PC-9 (cell line): ENCODE measurements around the gene LETM1. TPM values are rescaled to one million over a fixed set of nuclear protein-coding genes. Genes with fewer than 3 reads are reported as not detected.

Source experiments
- BruUV-seq: library from RNA; stranded (reverse); fragments of 400-500 nt; replicated peaks from 2 replicates; lab custom pipeline; 2021; lab: Mats Ljungman, UMichigan
- CTCF ChIA-PET: fragments of 300-600 bp; sonication (Branson Sonifier 250); formaldehyde crosslinking; loops from one replicate; lab custom pipeline; 2022; ENCODE audit warnings: antibody characterized with exemption; lab: Charles Lee
- POLR2A ChIA-PET: fragments of 300-600 bp; sonication (Branson Sonifier 250); formaldehyde crosslinking; loops from one replicate; lab custom pipeline; 2022; ENCODE audit warnings: antibody characterized with exemption; ENCODE audit not compliant: unreplicated experiment; lab: Charles Lee
- DNase-seq, 2 experiments: peaks; one replicate each; pipeline versions ENCODE4 v3.0.0 to v3.0.0-alpha.2; 2015 to 2022; ENCODE audit warnings: mixed read lengths in 1 of 2
- H2AFZ ChIP-seq: fragments of 200-600 bp; sonication (generic); 2 replicates; pipeline ENCODE4 v1.8.1; 2017; ENCODE audit warnings: antibody characterized with exemption
- H3F3A ChIP-seq: fragments of 200-600 bp; sonication (generic); 2 replicates; pipeline ENCODE4 v1.8.1; 2017; ENCODE audit warnings: antibody characterized with exemption, mild to moderate bottlenecking, low read depth; ENCODE audit not compliant: insufficient read depth
- H3K27ac ChIP-seq: fragments of 200-600 bp; sonication (generic); 2 replicates; pipeline ENCODE4 v1.6.1; 2016; ENCODE audit warnings: mixed run types
- H3K27me3 ChIP-seq: fragments of 200-600 bp; sonication (generic); 2 replicates; pipeline ENCODE4 v1.6.1; 2016; ENCODE audit warnings: low read depth, mixed run types; ENCODE audit not compliant: insufficient read depth
- H3K36me3 ChIP-seq: fragments of 200-600 bp; sonication (generic); 2 replicates; pipeline ENCODE4 v1.6.1; 2016; ENCODE audit warnings: low read depth, mixed run types
- H3K4me1 ChIP-seq: fragments of 200-600 bp; sonication (generic); replicated peaks from 2 replicates; pipeline ENCODE4 v1.6.1; 2016; ENCODE audit warnings: mixed run types; ENCODE audit not compliant: insufficient read depth
- H3K4me2 ChIP-seq: fragments of 200-600 bp; sonication (generic); 2 replicates; pipeline ENCODE4 v1.6.1; 2017; ENCODE audit warnings: mixed run types
- H3K4me3 ChIP-seq: fragments of 200-600 bp; sonication (generic); 2 replicates; pipeline ENCODE4 v1.6.1; 2016; ENCODE audit warnings: mixed run types
- H3K79me2 ChIP-seq: fragments of 200-600 bp; sonication (generic); 2 replicates; pipeline ENCODE4 v1.6.1; 2017; ENCODE audit warnings: low read depth, mixed run types
- H3K9me2 ChIP-seq: fragments of 200-600 bp; sonication (generic); 2 replicates; pipeline ENCODE4 v1.8.1; 2017; ENCODE audit warnings: mild to moderate bottlenecking; ENCODE audit not compliant: insufficient read depth
- H3K9me3 ChIP-seq: fragments of 200-600 bp; sonication (generic); 2 replicates; pipeline ENCODE4 v1.8.1; 2016; ENCODE audit warnings: low read depth; ENCODE audit not compliant: insufficient read depth
- H4K20me1 ChIP-seq: fragments of 200-600 bp; sonication (generic); 2 replicates; pipeline ENCODE4 v1.8.1; 2017; ENCODE audit not compliant: insufficient read depth
- CTCF ChIP-seq: fragments of 200-600 bp; sonication (generic); conservative IDR thresholded peaks from 2 replicates; pipeline ENCODE4 v1.6.1; 2017; ENCODE audit warnings: mixed run types, antibody characterized with exemption, mild to moderate bottlenecking, moderate library complexity
- EZH2 ChIP-seq: fragments of 200-600 bp; sonication (generic); IDR thresholded peaks from 2 replicates; pipeline ENCODE4 v1.8.0; 2017; ENCODE audit warnings: antibody characterized with exemption, low read depth
- intact Hi-C: fragments of 100-400 bp; cut with micrococcal nuclease; formaldehyde crosslinking; loops from one replicate; pipeline ENCODE4 v1.10.0; 2022; ENCODE audit not compliant: unreplicated experiment
- total RNA-seq: library from RNA; stranded (reverse); gene quantifications from 2 replicates; pipeline ENCODE4 v1.2.3, GENCODE V29; 2021

LETM1 gene
- total RNA-seq, 1 experiment from 2014 or later: 44.5 TPM

- no peaks in the 10 kb centered on the region for H3F3A ChIP-seq
- H3K4me2 ChIP-seq: no peak overlapping the region
- no peak overlapping the region for H3K27ac ChIP-seq
- no TSS peak for BruUV-seq
- CTCF ChIA-PET: no interaction called here
- peaks cover 20% of the 10 kb centered on the region; the same call in 1 of the 2 replicates for H4K20me1 ChIP-seq
- H3K4me1 ChIP-seq: no peaks in the 10 kb centered on the region
- peaks cover 7% of the 10 kb centered on the region; the same call in 1 of the 2 replicates for H3K36me3 ChIP-seq
- H3K4me3 ChIP-seq: no peak overlapping the region
- TF ChIP-seq CTCF: no peak
- no peak for TF ChIP-seq EZH2
- no peaks in the 10 kb centered on the region for H3K27me3 ChIP-seq
- POLR2A ChIA-PET: interaction anchor here (0.6 kb wide), 1 partner anchor 66 kb away, joined by 3 read pairs; no protein-coding TSS in a partner anchor
- no peaks in the 10 kb centered on the region for H3K9me2 ChIP-seq
- H3K9me3 ChIP-seq: no peaks in the 10 kb centered on the region
- no peak for DNase-seq
- no peaks in the 10 kb centered on the region for H3K79me2 ChIP-seq
- no peak overlapping the region for H2AFZ ChIP-seq
- intact Hi-C loops: no loop called here
Observed at GRCh38 chr4:1842339-1842895, 13.5 kb downstream of the LETM1 start.

GRCh38 chr4:1841887-1842210, 14.1 kb downstream of the LETM1 start:
- CTCF ChIA-PET: no interaction called here
- Histone ChIP-seq H3K9me3 (no peaks in the 10 kb centered on the region), H3K4me2 (no peak overlapping the region), H3K36me3 (peaks cover 7% of the 10 kb centered on the region; the same call in 1 of the 2 replicates), H3K4me3 (no peak overlapping the region), H3F3A (no peaks in the 10 kb centered on the region), H3K27ac (no peak overlapping the region), H4K20me1 (peaks cover 20% of the 10 kb centered on the region; the same call in 1 of the 2 replicates), H3K9me2 (no peaks in the 10 kb centered on the region), H2AFZ (no peak overlapping the region), H3K27me3 (no peaks in the 10 kb centered on the region), H3K4me1 (no peaks in the 10 kb centered on the region), H3K79me2 (no peaks in the 10 kb centered on the region)
- no TSS peak for BruUV-seq
- POLR2A ChIA-PET: no interaction called here
- DNase-seq: no peak
- TF ChIP-seq CTCF: no peak
- no peak for TF ChIP-seq EZH2
- intact Hi-C loops: no loop called here

- CTCF ChIA-PET: no interaction called here
- Histone ChIP-seq H3K4me3 (no peak overlapping the region), H2AFZ (no peak overlapping the region), H3F3A (no peaks in the 10 kb centered on the region), H3K36me3 (peaks cover 8% of the 10 kb centered on the region; the same call in 1 of the 2 replicates), H3K27ac (no peak overlapping the region), H3K27me3 (no peaks in the 10 kb centered on the region), H3K79me2 (no peaks in the 10 kb centered on the region), H3K4me2 (no peak overlapping the region), H4K20me1 (peaks cover 20% of the 10 kb centered on the region; the same call in 1 of the 2 replicates), H3K4me1 (no peaks in the 10 kb centered on the region), H3K9me3 (no peaks in the 10 kb centered on the region), H3K9me2 (no peaks in the 10 kb centered on the region)
- BruUV-seq: no TSS peak
- intact Hi-C loops: no loop called here
- no peak for TF ChIP-seq EZH2
- no peak for TF ChIP-seq CTCF
- POLR2A ChIA-PET: no interaction called here
- no peak for DNase-seq
Observed at GRCh38 chr4:1841201-1841886, 14.6 kb downstream of the LETM1 start.
